Endometrial microvascular endothelial cells (primary cell): ENCODE results near the gene PIN1. TPM values are rescaled to one million over a fixed set of nuclear protein-coding genes. Genes with fewer than 3 reads are reported as not detected.

Source experiments
- in situ Hi-C: cut with HindIII; loops from 2 replicates; pipeline ENCODE4 v1.10.0; 2017; ENCODE audit warnings: low sequenced_read_pairs, low pct_unique_long_range_greater_than_20kb; ENCODE audit errors: inconsistent ontology term
- total RNA-seq: library from RNA; depleted of rRNA; stranded (reverse); fragments of >200 nt; gene quantifications from one replicate; pipeline ENCODE4 v1.2.3, GENCODE V29; 2015; ENCODE audit errors: inconsistent ontology term

Gene PIN1
- total RNA-seq, 1 donor from 2014 or later: 134 TPM

DNA sequence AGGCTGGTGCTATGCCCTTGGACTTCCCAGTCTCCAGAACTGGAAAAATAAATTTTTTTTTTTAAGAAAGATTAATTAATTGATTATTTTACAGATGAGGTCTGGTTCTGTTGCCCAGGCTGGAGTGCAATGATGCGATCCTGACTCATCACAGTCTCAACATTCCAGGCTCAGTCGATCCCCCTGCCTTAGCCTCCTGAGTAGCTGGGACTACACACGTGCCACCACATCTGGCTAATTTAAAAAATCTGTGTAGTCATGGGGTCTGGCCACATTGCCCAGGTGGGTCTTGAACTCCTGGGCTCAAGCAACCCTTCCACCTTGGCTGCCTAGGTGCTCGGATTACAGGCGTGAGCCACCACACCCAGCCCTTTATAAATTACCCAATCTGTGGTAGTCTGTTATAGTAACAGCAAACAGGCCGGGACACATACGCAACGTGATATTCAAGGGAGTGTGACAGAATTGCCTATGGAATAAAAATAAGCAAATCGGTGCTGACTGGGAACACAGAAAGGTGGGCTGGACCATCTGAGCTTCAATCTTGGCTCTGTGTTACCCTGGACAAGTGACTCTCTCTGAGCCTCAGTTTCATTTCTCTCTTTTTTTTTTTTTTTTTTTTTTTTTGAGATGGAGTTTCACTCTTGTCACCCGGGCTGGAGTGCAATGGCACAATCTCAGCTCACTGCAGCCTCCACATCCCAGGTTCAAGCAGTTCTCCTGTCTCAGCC lies 42.8 kb downstream of the PIN1 start:
- in situ Hi-C loops: no loop called here

GRCh38 chr19:9878511-9879196 lies 43.5 kb downstream of the PIN1 start:
- in situ Hi-C loops: no loop called here

- in situ Hi-C loops: no loop called here
Observed at GRCh38 chr19:9881720-9882119, 46.6 kb downstream of the PIN1 start.

- in situ Hi-C loops: no loop called here
Observed at GRCh38 chr19:9883231-9883758, 48.2 kb downstream of the PIN1 start.

DNA sequence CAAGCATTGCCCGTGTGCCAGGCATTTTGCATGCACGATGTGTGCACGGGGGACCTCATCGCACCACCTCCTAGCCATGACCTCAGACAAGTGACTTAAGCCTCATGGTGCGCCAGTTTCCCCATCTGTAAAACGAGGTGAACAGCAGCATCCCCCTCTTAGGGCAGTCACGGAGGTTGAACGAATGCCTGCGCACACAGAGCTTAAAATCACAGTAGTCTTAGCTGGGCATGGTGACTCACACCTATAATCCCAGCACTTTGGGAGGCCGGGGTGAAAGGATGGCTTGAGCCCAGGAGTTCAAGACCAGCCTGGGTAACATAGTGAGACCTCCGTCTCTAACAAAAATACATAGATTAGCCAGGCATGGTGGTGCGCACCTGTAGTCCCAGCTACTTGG lies 48.6 kb downstream of the PIN1 start:
- in situ Hi-C loops: no loop called here

- in situ Hi-C loops: no loop called here
Observed at GRCh38 chr19:9885077-9885552, 50.0 kb downstream of the PIN1 start.

GRCh38 chr19:9891609-9892373 lies 56.7 kb downstream of the PIN1 start:
- in situ Hi-C loops: no loop called here

Other genes with a start within 250 kb of the PIN1 start
- gene ZNF561, start 214.1 kb upstream of the PIN1 start, total RNA-seq: 34.5 TPM
- gene ZNF562, start 160.2 kb upstream of the PIN1 start, total RNA-seq: 21.8 TPM
- gene ZNF846, start 66.6 kb upstream of the PIN1 start, total RNA-seq: 6.5 TPM
- gene FBXL12, start 16.2 kb upstream of the PIN1 start, total RNA-seq: 25.6 TPM
- gene UBL5, start 7.4 kb upstream of the PIN1 start, total RNA-seq: 738 TPM
- not detected for gene OLFM2, start 101.2 kb downstream of the PIN1 start, total RNA-seq
- gene COL5A3, start 175.2 kb downstream of the PIN1 start, total RNA-seq: 0.28 TPM
- not detected for gene RDH8, start 178.2 kb downstream of the PIN1 start, total RNA-seq